Measurements from ENCODE around the gene BICC1. TPM values are rescaled to one million over a fixed set of nuclear protein-coding genes. Genes with fewer than 3 reads are reported as not detected.
"Not testable (repeated sequence)": the region's sequence is repeated elsewhere in the genome, so short reads cannot be mapped to it uniquely, and the experiment has no call there.

BICC1 gene
- total and polyA plus RNA-seq, 10 donors, result 0.86 to 5.4 (median 3.5) TPM

- Histone ChIP-seq H3K4me1 (peaks cover 0 to 17% (median 5%) of the 10 kb centered on the region in 6 donors), H3K27me3 (replicated peaks in 1 of 7) (peaks cover 0 to 5% (median 0%) of the 10 kb centered on the region in 7 donors), H3K36me3 (no peaks in the 10 kb centered on the region), H3K9me3 (no peaks in the 10 kb centered on the region), H3K27ac (no peak overlapping the region), H3K4me3 (no peak overlapping the region)
- WGBS, 5 donors, result 83 to 94% (median 89%) methylated on average over 13 to 14 of the region's 14 CpGs
- no peak for DNase-seq
- TF ChIP-seq POLR2AphosphoS5 (IDR thresholded peaks at IDR 0.05) (no peak), POLR2A (IDR thresholded peaks at IDR 0.05) (no peak), CTCF (IDR thresholded peaks at IDR 0.05 in 8 of 11, conservative IDR thresholded peaks at IDR 0.05 in 3 of 11) (no peak)
- intact Hi-C loops (cut with DNase I; ENCODE audit: low total_unique reads), result no loop called here
Measured at GRCh38 chr10:58588673-58589265, 76.1 kb downstream of the BICC1 start.

DNA sequence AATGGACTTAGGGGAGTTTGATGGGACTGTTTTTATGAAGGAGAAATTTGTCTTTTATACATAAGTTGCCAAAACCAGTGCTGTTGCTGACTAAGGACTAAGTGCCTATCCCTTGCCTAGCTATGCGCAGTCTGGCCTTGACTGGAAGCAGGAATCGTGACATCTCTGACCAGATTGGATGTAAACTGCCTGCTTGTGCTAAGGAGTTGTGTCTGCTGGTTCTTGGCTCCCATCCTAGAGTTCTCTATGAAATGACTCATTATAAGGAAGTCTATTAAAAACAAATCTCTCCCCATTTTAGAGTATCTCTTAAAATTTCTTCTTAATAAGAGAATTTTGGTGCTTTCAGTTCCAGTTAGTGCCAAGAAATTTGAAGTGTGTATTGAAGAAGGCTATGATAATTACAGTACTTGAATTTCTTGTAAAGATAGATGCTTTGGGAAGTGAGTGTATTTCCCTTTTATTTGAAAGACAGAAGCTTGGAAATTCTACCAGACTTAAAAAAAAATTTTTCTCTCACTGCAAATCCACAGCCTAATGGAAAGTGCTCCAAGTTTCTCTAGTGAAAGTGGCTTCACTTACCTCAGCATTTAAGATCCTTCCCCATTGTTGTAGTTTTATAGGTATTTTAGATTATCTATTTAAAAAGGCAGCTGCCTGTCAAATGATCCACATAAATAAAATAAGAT is 77.6 kb downstream of the BICC1 start:
- no peaks in the 10 kb centered on the region for H3K9me3 ChIP-seq
- TF ChIP-seq POLR2A (IDR thresholded peaks at IDR 0.05) (no peak), CTCF (IDR thresholded peaks at IDR 0.05 in 8 of 11, conservative IDR thresholded peaks at IDR 0.05 in 3 of 11) (no peak), POLR2AphosphoS5 (IDR thresholded peaks at IDR 0.05) (peak in 1 of 3 donors; percentile 14)
- DNase-seq, result no peak
- no peak overlapping the region for H3K4me3 ChIP-seq
- no peak overlapping the region for H3K27ac ChIP-seq
- intact Hi-C loops (cut with DNase I; ENCODE audit: low total_unique reads), result no loop called here
- peaks cover 0 to 5% (median 0%) of the 10 kb centered on the region in 7 donors for H3K27me3 ChIP-seq (replicated peaks in 1 of 7)
- H3K36me3 ChIP-seq, result no peaks in the 10 kb centered on the region
- WGBS, 5 donors, result 54 to 75% (median 71%) methylated on average over 2 of the region's 2 CpGs
- H3K4me1 ChIP-seq, result peaks cover 0 to 17% (median 5%) of the 10 kb centered on the region in 6 donors

DNA sequence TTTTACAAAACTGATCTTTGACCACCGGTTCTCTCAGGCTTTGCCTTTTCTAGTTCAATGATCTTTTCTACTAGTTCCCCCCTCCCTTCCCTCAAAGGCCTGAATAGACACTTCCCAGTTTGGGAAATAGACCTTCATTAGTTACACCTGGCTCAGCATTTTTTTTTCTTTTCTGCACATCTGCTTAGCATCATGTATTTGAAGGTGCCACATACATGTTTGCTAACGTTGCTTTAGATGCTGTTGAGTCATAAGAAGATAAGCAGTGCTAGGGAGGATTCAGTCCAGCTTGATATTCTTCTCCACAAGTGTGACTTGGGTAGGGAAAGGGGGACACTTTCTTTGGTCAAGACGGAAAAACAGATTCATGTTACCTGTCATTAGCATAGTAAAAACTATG is 78.3 kb downstream of the BICC1 start:
- intact Hi-C loops (cut with DNase I; ENCODE audit: low total_unique reads), result no loop called here
- peaks cover 0 to 5% (median 0%) of the 10 kb centered on the region in 7 donors for H3K27me3 ChIP-seq (replicated peaks in 1 of 7)
- no peak overlapping the region for H3K4me3 ChIP-seq
- TF ChIP-seq POLR2A (IDR thresholded peaks at IDR 0.05) (no peak), POLR2AphosphoS5 (IDR thresholded peaks at IDR 0.05) (no peak), CTCF (IDR thresholded peaks at IDR 0.05 in 8 of 11, conservative IDR thresholded peaks at IDR 0.05 in 3 of 11) (no peak)
- no peak for DNase-seq
- H3K9me3 ChIP-seq, result no peaks in the 10 kb centered on the region
- no peak overlapping the region for H3K27ac ChIP-seq
- H3K4me1 ChIP-seq, result peaks cover 0 to 17% (median 5%) of the 10 kb centered on the region in 6 donors
- 72 to 89% (median 80%) methylated on average over 3 of the region's 3 CpGs for WGBS, 5 donors
- H3K36me3 ChIP-seq, result no peaks in the 10 kb centered on the region

DNA sequence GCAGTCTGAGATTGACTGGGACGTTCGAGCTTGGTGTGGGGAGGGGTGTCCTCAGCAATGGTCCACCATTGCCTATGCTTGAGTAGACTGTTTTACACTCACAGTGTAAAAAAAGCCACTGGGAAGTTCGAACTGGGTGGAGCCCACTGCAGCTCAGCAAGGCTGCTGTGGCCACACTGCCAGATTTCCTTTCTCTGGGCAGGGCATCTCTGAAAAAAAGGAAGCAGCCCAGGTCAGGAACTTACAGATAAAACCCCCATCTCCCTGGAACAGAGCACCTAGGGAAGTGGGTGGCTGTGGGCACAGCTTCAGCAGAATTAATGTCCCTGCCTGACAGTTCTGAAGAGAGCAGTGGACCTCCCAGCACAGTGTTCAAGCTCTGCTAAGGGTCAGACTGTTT is 80.3 kb downstream of the BICC1 start:
- H3K4me3 ChIP-seq, result no peak overlapping the region
- peaks cover 0 to 17% (median 5%) of the 10 kb centered on the region in 6 donors for H3K4me1 ChIP-seq
- intact Hi-C loops (cut with DNase I; ENCODE audit: low total_unique reads), result no loop called here
- TF ChIP-seq CTCF (IDR thresholded peaks at IDR 0.05 in 8 of 11, conservative IDR thresholded peaks at IDR 0.05 in 3 of 11) (no peak), POLR2AphosphoS5 (IDR thresholded peaks at IDR 0.05) (no peak), POLR2A (IDR thresholded peaks at IDR 0.05) (no peak)
- H3K36me3 ChIP-seq, result no peaks in the 10 kb centered on the region
- DNase-seq, result no peak
- no peak overlapping the region for H3K27ac ChIP-seq
- peaks cover 0 to 5% (median 0%) of the 10 kb centered on the region in 7 donors for H3K27me3 ChIP-seq (replicated peaks in 1 of 7)
- 5 to 34% (median 21%) methylated on average over 3 of the region's 3 CpGs for WGBS, 5 donors
- peaks cover 0 to 14% (median 7%) of the 10 kb centered on the region in 8 donors for H3K9me3 ChIP-seq

- H3K4me1 ChIP-seq; H3K27ac ChIP-seq; H3K4me3 ChIP-seq; DNase-seq; H3K36me3 ChIP-seq; H3K27me3 ChIP-seq (replicated peaks in 1 of 7); intact Hi-C loops (cut with DNase I; ENCODE audit: low total_unique reads): not testable (repeated sequence)
- H3K9me3 ChIP-seq, result peaks cover 0 to 26% (median 15%) of the 10 kb centered on the region in 8 donors
Measured at GRCh38 chr10:58597211-58597610, 84.5 kb downstream of the BICC1 start.

All from spleen (tissue), 11 donors.